Measurements from ENCODE around the gene VRK2. TPM values are rescaled to one million over a fixed set of nuclear protein-coding genes. Genes with fewer than 3 reads are reported as not detected.

Gene VRK2
- total and polyA plus RNA-seq, 10 of the 15 experiments (the other 5 are each of a cell fraction or from before 2014, with no cell fraction given) = 26.5 to 78.0 (median 57.3) TPM

DNA sequence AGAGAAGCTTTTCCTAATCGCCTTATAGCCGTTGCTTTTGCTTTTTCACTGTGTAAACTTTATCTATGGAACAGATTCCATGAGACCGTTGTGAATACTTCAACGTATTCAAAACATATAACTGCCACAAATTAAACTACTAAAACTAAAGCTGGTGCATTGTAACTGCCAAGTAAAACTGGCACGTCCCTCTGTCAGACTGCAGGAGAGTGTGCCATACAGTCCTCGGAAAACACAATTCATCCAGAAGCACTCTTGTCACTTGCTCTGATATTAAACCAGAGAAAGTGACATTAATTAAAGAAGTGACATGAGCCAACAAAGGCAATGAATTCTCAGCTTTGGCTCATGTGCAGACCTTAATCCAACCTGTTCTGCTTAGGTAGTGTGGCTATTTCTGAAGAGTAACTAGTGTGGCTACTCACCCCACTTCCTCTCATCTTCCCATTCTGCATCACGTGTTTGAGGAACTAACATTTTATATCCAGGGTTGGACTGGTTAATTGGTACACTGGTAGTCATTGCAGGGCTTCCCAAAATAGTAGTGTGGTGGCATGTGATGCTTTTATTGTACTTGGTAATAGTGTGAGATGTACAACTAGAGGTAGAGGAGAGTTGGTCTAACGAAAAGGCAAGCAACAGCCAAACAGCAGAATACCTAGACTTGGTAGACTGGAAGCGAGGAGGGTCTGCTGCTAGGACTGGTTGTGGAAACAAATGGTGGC, 9.7 kb downstream of the VRK2 start:
- Histone ChIP-seq H3K9ac (ENCODE audit: control insufficient read depth, insufficient read depth, low read length) (no peak overlapping the region), H3K79me2 (ENCODE audit: control insufficient read depth, insufficient read depth, low read length) (peaks cover 23% of the 10 kb centered on the region), H3K4me3 (no peak overlapping the region), H4K20me1 (ENCODE audit: control insufficient read depth, insufficient read depth) (no peaks in the 10 kb centered on the region), H3K36me3 (ENCODE audit: control insufficient read depth in 2 of 2, insufficient read depth in 2 of 2, low read length in 1 of 2) (0 out of 4 replicates have a peak, but pooled peaks cover 0 to 6% of the 10 kb centered on the region in 2 experiments), H3K27me3 (replicated peaks in 1 of 2; ENCODE audit: control insufficient read depth in 2 of 2, insufficient read depth in 2 of 2, low read length in 1 of 2) (no peaks in the 10 kb centered on the region), H3K9me3 (replicated peaks; ENCODE audit: control insufficient read depth, insufficient read depth, low read length) (no peaks in the 10 kb centered on the region), H2AFZ (ENCODE audit: control insufficient read depth, low read depth, low read length) (no peak overlapping the region), H3K4me1 (ENCODE audit: control insufficient read depth, insufficient read depth, low read length) (peaks cover 6% of the 10 kb centered on the region), H3K4me2 (ENCODE audit: control insufficient read depth, insufficient read depth) (no peak overlapping the region), H3K27ac (ENCODE audit: control insufficient read depth, insufficient read depth) (no peak overlapping the region)
- ChIA-PET SMC1A (ENCODE audit: uncharacterized antibody, unreplicated experiment) (interaction anchor here (0.8 to 7.9 kb wide), 5 partner anchors 11 to 148 kb away, joined by 3 to 49 read pairs (median 3); partner anchors contain the start of gene VRK2), CTCF (interaction anchor here (1.5 to 2.1 kb wide), 2 partner anchors 7 to 149 kb away, joined by 3 to 8 read pairs; no protein-coding TSS in a partner anchor), POLR2A (no interaction called here), RAD21 (ENCODE audit: unreplicated experiment) (no interaction called here)
- BruUV-seq (replicated peaks) = no TSS peak
- FAIRE-seq (no peak), ATAC-seq (peak; percentile 7), DNase-seq (ENCODE audit: low read depth, low spot score) (no peak)
- intact Hi-C loops (cut with micrococcal nuclease; ENCODE audit: unreplicated experiment) = no loop called here
- in situ Hi-C loops (cut with MboI) = no loop called here
- WGBS (ENCODE audit: insufficient coverage, insufficient replicate concordance, low lambda C conversion rate, missing lambda C conversion rate) = 96% methylated on average over 9 of the region's 9 CpGs
- TF ChIP-seq MYC (IDR thresholded peaks at IDR 0.05; ENCODE audit: insufficient read depth, insufficient read length, insufficient replicate concordance, low read length, severe bottlenecking) (no peak), EZH2 (IDR thresholded peaks at IDR 0.05; ENCODE audit: borderline replicate concordance, control insufficient read depth, low read depth, low read length) (no peak), DPF2 (IDR thresholded peaks at IDR 0.05) (no peak), PML (IDR thresholded peaks at IDR 0.05; ENCODE audit: low read length) (no peak), FOXM1 (IDR thresholded peaks at IDR 0.05; ENCODE audit: low read depth, low read length) (no peak), GABPA (IDR thresholded peaks at IDR 0.05; ENCODE audit: low read depth) (no peak), NBN (IDR thresholded peaks at IDR 0.05) (no peak), ZBED1 (IDR thresholded peaks at IDR 0.05; ENCODE audit: borderline replicate concordance) (no peak), FOS (IDR thresholded peaks at IDR 0.05; ENCODE audit: borderline replicate concordance, extremely low read depth, insufficient read length) (no peak), TCF12 (IDR thresholded peaks at IDR 0.05; ENCODE audit: low read depth, low read length) (no peak), EP300 (IDR thresholded peaks at IDR 0.05; ENCODE audit: borderline replicate concordance in 1 of 2, control insufficient read depth in 1 of 2, low read depth in 2 of 2, low read length in 2 of 2) (no peak), CHD2 (IDR thresholded peaks at IDR 0.05; ENCODE audit: borderline replicate concordance, low read depth, low read length) (no peak)
- TF ChIP-seq, protein P1, sequence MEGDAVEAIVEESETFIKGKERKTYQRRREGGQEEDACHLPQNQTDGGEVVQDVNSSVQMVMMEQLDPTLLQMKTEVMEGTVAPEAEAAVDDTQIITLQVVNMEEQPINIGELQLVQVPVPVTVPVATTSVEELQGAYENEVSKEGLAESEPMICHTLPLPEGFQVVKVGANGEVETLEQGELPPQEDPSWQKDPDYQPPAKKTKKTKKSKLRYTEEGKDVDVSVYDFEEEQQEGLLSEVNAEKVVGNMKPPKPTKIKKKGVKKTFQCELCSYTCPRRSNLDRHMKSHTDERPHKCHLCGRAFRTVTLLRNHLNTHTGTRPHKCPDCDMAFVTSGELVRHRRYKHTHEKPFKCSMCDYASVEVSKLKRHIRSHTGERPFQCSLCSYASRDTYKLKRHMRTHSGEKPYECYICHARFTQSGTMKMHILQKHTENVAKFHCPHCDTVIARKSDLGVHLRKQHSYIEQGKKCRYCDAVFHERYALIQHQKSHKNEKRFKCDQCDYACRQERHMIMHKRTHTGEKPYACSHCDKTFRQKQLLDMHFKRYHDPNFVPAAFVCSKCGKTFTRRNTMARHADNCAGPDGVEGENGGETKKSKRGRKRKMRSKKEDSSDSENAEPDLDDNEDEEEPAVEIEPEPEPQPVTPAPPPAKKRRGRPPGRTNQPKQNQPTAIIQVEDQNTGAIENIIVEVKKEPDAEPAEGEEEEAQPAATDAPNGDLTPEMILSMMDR (IDR thresholded peaks at IDR 0.05 in 2 of 3, conservative IDR thresholded peaks at IDR 0.05 in 1 of 3; ENCODE audit: control insufficient read depth in 2 of 3, extremely low read depth in 1 of 3, insufficient read depth in 1 of 3, low read depth in 3 of 3, low read length in 3 of 3) = no peak
- TF ChIP-seq, protein P2, sequence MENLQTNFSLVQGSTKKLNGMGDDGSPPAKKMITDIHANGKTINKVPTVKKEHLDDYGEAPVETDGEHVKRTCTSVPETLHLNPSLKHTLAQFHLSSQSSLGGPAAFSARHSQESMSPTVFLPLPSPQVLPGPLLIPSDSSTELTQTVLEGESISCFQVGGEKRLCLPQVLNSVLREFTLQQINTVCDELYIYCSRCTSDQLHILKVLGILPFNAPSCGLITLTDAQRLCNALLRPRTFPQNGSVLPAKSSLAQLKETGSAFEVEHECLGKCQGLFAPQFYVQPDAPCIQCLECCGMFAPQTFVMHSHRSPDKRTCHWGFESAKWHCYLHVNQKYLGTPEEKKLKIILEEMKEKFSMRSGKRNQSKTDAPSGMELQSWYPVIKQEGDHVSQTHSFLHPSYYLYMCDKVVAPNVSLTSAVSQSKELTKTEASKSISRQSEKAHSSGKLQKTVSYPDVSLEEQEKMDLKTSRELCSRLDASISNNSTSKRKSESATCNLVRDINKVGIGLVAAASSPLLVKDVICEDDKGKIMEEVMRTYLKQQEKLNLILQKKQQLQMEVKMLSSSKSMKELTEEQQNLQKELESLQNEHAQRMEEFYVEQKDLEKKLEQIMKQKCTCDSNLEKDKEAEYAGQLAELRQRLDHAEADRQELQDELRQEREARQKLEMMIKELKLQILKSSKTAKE (IDR thresholded peaks at IDR 0.05; ENCODE audit: low read depth, poor library complexity, severe bottlenecking) = no peak
